Effector CD8-positive, alpha-beta T cell (primary cell): Measurements from ENCODE around the gene PDLIM5.

Source experiments
- DNase-seq: peaks from one replicate; lab custom pipeline; 2025; lab: John Stamatoyannopoulos, UW

Gene PDLIM5

DNA sequence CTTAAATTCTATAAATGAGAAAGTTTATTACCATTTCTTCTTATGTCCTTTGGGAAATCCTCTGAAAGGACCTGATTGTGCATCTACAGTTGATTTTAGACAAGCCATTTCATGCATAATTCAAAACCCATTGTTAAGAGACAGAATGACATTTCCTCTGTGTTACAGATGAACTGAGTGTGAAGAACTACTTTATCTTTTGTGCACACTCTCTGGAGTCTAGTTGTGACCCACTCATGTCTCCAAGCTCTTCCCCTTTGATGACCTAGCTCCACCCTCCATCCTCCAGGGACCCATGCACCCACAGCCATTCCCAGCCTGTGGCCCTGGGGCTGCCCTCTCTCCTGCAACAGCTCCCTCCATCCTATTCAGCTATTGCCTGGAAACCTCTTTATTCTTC, 248.6 kb downstream of the PDLIM5 start:
- DNase-seq: no peak

DNA sequence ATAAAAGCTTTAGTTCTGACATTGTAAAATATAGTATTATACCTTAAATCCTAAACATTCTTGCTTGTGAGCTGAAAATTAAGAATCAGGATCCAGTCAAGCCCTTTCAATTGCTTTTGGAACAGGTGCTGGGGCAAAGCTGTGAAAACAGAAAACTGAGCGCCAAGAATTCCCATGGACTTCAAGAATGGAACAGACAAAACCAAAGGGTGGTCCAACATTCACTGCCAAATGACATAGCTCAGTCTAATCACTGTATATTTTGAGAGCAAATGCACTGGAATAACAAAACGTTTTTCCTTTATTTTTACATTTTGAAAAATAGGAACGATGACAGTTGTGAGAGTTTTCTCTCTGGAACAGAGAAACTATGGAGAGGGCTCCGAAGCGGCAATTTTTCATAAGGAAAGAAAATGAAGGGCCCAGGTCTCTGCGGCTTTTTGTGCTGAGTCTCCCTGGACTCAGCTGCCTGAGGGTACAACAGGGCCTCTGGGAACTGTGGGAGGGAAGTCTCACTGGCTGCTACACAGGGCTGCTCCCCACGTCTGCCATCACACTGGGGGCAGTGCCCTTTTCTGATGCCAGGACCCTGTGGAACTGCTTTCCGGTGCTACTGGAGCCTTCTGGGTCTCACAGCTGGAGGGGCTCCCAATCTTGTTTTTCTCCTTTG, 250.0 kb downstream of the PDLIM5 start:
- no peak for DNase-seq

DNA sequence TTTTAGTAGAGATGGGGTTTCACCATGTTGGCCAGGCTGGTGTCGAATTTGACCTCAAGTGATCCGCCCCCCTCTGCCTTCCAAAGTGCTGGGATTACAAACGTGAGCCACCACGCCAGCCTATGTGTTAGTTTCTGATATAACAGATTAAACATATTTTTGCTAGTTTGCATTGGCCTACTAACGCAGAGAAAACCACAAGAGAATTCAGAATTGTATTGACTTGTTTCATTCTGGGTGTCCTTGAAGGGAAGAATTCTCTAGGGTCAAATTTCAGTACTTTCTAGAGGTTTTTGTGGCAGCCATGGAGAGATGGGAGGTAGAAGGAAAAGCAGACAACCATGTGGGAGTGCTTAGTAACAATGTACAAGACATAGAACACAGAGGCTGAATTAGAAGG, 259.9 kb downstream of the PDLIM5 start:
- no peak for DNase-seq

DNA sequence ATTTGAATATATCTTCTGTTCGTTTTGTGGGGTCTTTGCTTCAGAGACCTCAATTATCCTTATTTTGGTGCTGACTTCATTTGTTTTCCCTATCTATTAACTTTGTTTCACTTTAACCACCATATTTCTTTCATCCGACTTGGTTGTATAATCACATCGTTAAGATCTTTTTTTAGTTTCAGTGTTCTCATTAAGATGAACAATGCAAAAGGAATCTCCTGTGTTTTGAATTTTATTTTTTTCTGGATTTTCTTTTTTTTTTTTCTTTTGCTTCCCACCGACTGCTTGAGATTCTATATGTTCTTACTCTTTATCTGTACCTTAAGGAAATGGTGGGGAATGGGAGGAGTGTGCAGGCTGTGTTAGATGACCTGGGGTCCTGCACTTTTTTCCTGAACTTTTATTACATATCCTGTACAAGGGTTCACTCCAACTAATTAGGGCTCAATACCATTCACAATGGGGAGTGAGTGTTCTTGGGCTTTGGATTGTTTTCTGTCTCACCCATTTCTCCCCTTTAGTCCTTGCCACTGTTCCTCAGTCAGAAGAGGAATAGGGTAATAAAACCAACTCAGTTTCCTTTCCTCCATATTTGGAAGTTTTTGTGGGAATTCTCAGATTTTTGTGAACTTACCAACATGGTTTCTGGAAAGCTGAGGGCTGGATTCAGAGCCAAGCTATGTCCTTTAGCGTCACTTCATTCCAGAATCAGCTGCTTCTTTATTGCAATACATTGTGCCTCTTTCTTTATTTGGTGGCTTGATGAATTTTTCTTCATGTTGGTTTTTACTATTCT, 262.8 kb downstream of the PDLIM5 start:
- no peak for DNase-seq

DNA sequence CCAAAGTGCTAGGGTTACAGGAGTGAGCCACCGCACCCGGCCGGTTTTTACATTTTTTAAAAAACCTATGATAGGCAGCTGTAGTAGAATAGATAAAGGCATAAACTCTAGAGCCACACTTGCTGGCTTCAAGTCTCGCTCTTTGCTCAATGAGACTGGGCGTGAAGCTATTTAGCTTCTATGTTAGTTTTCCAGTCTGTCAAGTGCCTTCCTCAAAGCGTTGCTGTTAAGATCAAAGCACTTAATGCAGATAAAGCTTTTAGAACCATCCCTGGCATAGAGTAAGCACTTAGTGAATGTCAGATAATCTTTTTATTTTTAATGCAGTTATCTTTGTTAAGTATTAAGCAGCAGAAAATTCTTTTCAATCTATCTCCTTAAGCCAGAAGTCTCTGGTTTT, 264.0 kb downstream of the PDLIM5 start:
- no peak for DNase-seq
